Erythroblast (primary cell): ENCODE data around the gene ADAMTS19.

Source experiments
- DNase-seq, 2 experiments: peaks; one replicate each; lab custom pipeline; 2025; lab: John Stamatoyannopoulos, UW
- GATA1 ChIP-seq: IDR thresholded peaks from 2 replicates; pipeline ENCODE4 v1.6.1; 2011; ENCODE audit warnings: low read depth, mild to moderate bottlenecking, control low read depth, low read length, moderate library complexity
- POLR2A ChIP-seq: IDR thresholded peaks from 2 replicates; pipeline ENCODE4 v1.6.1; 2011; ENCODE audit warnings: mild to moderate bottlenecking, low read length

Gene ADAMTS19

DNA sequence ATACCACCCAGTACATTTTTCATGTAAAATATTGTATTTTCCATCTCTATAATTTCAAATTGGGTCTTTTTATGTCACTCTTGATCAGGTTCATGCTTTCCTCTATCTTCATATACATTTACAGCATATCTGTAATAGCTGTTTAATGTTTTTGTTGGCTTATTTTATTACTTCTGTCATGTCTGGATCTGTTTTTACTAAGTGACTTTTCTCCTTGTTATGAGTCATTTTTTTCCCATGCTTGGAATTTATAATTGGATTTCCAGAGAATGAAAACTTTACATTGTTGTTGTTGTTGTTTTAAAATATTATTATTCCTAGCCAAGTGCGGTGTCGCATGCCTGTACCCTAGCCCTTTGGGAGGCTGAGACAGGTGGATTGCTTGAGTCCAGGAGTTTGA lies 5.6 kb upstream of the ADAMTS19 start:
- TF ChIP-seq POLR2A (no peak), GATA1 (no peak)
- DNase-seq = no peak

- no peak for TF ChIP-seq POLR2A
- TF ChIP-seq GATA1 = no peak
Observed at GRCh38 chr5:129459450-129459776, 685 bp upstream of the ADAMTS19 start.

DNA sequence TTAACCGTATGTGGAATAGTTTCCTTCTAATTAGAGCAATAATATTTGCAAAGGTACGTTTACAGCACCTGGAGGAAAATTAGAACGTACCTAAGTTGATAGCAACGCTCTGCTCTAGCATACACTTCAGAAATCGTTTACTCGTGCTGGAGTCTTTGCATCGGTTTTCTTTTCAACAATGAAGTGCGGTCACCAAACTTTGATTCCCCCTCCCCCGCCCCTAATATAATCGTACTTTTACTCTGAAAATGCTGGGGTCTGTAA lies 506 bp downstream of the ADAMTS19 start:
- no peak for DNase-seq
- TF ChIP-seq POLR2A = no peak
- no peak for TF ChIP-seq GATA1

More at GRCh38 chr5:129459450-129459776, 685 bp upstream of the ADAMTS19 start:
- no peak for DNase-seq

DNA sequence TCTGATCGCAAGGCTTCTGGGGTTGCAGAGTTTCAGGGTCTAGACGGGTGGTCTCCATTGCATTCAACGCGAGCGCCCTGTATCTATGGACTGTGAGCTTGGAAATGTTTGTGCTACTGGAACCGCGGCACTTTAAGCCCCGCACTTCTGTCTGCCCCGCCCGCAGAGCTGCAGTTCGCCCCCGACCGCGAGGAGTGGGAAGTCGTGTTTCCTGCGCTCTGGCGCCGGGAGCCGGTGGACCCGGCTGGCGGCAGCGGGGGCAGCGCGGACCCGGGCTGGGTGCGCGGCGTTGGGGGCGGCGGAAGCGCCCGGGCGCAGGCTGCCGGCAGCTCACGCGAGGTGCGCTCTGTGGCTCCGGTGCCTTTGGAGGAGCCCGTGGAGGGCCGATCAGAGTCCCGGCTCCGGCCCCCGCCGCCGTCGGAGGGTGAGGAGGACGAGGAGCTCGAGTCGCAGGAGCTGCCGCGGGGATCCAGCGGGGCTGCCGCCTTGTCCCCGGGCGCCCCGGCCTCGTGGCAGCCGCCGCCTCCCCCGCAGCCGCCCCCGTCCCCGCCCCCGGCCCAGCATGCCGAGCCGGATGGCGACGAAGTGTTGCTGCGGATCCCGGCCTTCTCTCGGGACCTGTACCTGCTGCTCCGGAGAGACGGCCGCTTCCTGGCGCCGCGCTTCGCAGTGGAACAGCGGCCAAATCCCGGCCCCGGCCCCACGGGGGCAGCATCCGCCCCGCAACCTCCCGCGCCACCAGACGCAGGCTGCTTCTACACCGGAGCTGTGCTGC lies 1.0 kb downstream of the ADAMTS19 start:
- peak; percentile 48 to 55 for DNase-seq
- TF ChIP-seq POLR2A (no peak), GATA1 (no peak)

- DNase-seq = no peak
- TF ChIP-seq POLR2A (no peak), GATA1 (no peak)
Observed at GRCh38 chr5:129461711-129462332, 1.7 kb downstream of the ADAMTS19 start.

- DNase-seq = no peak
- TF ChIP-seq POLR2A = no peak
- TF ChIP-seq GATA1 = no peak
Observed at GRCh38 chr5:129465776-129466344, 5.8 kb downstream of the ADAMTS19 start.

DNA sequence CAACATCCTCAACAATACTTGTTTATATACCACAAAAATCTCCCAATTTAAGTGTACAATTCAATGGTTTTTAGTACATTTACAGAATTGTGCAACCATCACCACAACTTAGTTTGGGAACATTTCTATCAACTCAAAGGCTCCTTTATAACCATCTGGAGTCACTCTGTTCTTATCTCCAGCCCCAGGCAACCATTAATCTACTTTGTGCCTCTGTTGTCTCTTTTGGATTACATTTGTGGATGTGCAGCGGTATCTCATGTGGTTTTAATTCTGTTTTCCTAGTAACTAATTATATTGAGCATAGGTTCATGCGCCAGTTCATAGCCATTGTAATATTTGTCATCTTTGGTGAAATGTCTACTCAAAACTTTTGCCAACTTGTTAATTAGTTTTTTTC lies 14.4 kb downstream of the ADAMTS19 start:
- no peak for TF ChIP-seq GATA1
- TF ChIP-seq POLR2A = no peak
- DNase-seq = peak; percentile 61 to 86

DNA sequence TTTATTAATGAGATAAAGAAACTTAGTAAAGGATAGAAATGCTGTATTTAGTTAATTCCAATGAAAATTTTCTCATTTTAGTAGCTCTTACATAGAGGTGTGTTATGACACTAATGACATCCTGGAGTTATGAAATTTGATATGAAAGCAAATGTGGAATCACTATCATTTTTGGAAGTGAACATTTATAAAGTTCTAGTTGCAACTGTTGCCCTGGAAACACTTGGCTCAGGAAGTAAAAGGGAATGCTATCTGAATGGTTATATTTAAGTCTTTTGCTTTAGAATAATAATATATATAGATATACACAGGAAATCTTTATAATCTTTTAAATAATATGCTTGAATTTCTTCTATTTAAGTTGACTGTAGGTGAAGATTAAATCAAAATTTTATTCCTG lies 16.7 kb downstream of the ADAMTS19 start:
- TF ChIP-seq POLR2A = no peak
- no peak for DNase-seq

GRCh38 chr5:129477532-129477931 lies 17.4 kb downstream of the ADAMTS19 start:
- TF ChIP-seq GATA1 = no peak
- TF ChIP-seq POLR2A = no peak
- no peak for DNase-seq

GRCh38 chr5:129481161-129481560 lies 21.1 kb downstream of the ADAMTS19 start:
- TF ChIP-seq GATA1 (no peak), POLR2A (no peak)
- peak in 1 of 2 experiments; percentile 14 for DNase-seq

DNA sequence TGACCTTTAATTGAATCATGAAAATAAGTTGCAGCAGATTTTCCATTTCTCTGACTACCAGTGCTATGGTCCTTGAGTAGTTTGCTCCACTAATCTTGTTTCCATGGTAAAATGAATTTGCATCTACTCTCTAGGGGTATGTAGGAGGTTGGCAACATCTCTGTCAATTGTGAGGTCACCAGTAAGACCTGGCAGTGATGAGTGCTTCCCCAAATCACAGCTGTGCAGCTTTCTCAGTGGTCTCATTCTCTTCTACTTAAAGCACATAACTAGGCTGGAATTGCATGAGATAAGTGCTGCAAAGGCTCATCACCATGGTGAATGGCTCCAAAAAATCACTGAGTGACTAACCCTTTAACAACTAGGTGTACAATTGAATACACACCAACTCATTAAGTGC lies 36.3 kb downstream of the ADAMTS19 start:
- no peak for DNase-seq
- TF ChIP-seq GATA1 = no peak
- no peak for TF ChIP-seq POLR2A

DNA sequence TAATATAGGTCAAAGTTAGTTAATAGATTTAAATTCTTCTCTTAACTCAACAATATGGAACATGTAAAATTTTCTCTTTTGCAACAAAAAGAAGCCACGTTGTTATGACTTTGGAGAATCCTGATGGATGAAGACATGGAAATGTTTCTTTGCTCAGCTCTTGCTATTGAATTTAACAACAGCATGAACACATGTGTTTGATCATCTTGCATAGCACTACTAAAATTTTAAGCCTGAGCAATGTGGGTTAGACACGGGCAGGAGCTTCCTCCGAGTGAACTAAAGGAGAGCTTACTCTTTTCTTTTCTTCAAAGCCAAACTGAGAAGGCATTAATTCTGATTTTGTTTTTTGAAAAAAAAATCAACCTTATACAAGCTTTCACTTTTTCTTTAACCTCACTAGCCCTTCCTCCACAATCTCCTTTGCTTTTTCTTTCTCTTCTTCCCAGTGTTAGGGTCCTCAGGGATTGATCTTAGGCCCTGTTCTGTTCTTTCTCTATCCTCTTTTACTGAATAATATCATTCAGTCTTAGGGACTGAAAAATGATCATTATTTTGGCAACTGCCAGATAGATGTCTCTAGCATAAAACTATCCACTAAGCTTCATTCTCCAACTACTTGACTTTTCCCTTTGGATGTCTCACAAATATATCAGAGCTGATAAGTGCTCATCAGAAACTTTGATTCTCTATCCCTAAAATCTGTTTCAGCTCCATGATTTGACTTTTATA lies 36.9 kb downstream of the ADAMTS19 start:
- no peak for TF ChIP-seq POLR2A
- no peak for TF ChIP-seq GATA1
- DNase-seq = no peak

- DNase-seq = no peak
- TF ChIP-seq POLR2A = no peak
Observed at GRCh38 chr5:129499208-129499852, 39.2 kb downstream of the ADAMTS19 start.

GRCh38 chr5:129500101-129500500 lies 40.0 kb downstream of the ADAMTS19 start:
- DNase-seq = no peak
- TF ChIP-seq GATA1 = no peak
- TF ChIP-seq POLR2A = no peak

DNA sequence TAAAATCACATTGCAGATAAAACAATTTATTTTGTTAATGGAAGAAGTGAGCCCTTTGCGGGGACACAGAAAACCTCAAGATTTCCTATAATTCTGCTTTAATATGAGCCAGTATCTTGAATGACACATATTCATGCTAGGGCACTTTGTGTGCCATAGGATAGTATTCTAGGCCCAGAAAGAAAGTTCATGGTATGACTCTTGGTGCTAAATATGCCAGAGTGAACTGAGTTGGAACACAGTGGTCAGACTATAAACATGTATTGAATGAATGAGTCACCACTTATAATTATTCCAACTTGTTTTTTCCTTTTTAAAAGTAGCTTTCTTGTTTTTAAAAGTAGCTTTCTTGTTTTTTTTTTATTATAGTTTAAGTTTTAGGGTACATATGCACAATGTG lies 46.0 kb downstream of the ADAMTS19 start:
- no peak for DNase-seq
- no peak for TF ChIP-seq POLR2A
- TF ChIP-seq GATA1 = no peak
